ENCODE results near the gene UCP3. TPM values are rescaled to one million over a fixed set of nuclear protein-coding genes. Genes with fewer than 3 reads are reported as not detected.

UCP3 gene
- total RNA-seq, 2 experiments from 2014 or later = 2.4 to 3.2 TPM

GRCh38 chr11:74030723-74031676 lies 22.1 kb upstream of the UCP3 start:
- Histone ChIP-seq H3K9me3 (ENCODE audit: low read length) (no peaks in the 10 kb centered on the region), H3K27ac (ENCODE audit: low read depth, low read length, poor library complexity, severe bottlenecking) (no peak overlapping the region), H3K4me3 (ENCODE audit: low read depth, low read length, poor library complexity, severe bottlenecking) (no peak overlapping the region), H3K4me1 (ENCODE audit: insufficient read depth, low read length, poor library complexity, severe bottlenecking) (no peaks in the 10 kb centered on the region), H3K4me2 (ENCODE audit: low read length) (no peak overlapping the region), H3K79me2 (ENCODE audit: insufficient read depth, low read depth, low read length) (no peaks in the 10 kb centered on the region), H4K20me1 (ENCODE audit: insufficient read depth, low read length) (no peaks in the 10 kb centered on the region), H2AFZ (ENCODE audit: low read length) (no peak overlapping the region), H3K9me2 (ENCODE audit: insufficient read depth, low read length) (no peaks in the 10 kb centered on the region), H3K36me3 (ENCODE audit: insufficient read depth, low read length) (peaks cover 32% of the 10 kb centered on the region)
- no peak for DNase-seq (ENCODE audit: low spot score)
- BruUV-seq (replicated peaks) = no TSS peak
- CTCF ChIA-PET (ENCODE audit: unreplicated experiment) = no interaction called here
- POLR2A ChIA-PET = interaction anchor here (0.5 kb wide), 1 partner anchor 634 kb away, joined by 6 read pairs; no protein-coding TSS in a partner anchor
- intact Hi-C loops (cut with micrococcal nuclease; ENCODE audit: unreplicated experiment) = loop anchor here (5.0 kb wide), 1 partner anchor 69 kb away; no protein-coding TSS in a partner anchor
- TF ChIP-seq EZH2phosphoT487 (IDR thresholded peaks at IDR 0.05; ENCODE audit: borderline replicate concordance, low read depth, low read length) (no peak), CTCF (conservative IDR thresholded peaks at IDR 0.05; ENCODE audit: low read length) (no peak)

- no peaks in the 10 kb centered on the region for H3K79me2 ChIP-seq (ENCODE audit: insufficient read depth, low read depth, low read length)
- H3K36me3 ChIP-seq (ENCODE audit: insufficient read depth, low read length) = peaks cover 7% of the 10 kb centered on the region; the same call in 1 of the 2 replicates
- no TSS peak for BruUV-seq (replicated peaks)
- H3K27ac ChIP-seq (ENCODE audit: low read depth, low read length, poor library complexity, severe bottlenecking) = no peak overlapping the region
- H3K9me2 ChIP-seq (ENCODE audit: insufficient read depth, low read length) = no peaks in the 10 kb centered on the region
- intact Hi-C loops (cut with micrococcal nuclease; ENCODE audit: unreplicated experiment) = no loop called here
- H3K4me2 ChIP-seq (ENCODE audit: low read length) = no peak overlapping the region
- no peaks in the 10 kb centered on the region for H3K9me3 ChIP-seq (ENCODE audit: low read length)
- ChIA-PET CTCF (ENCODE audit: unreplicated experiment) (no interaction called here), POLR2A (no interaction called here)
- H4K20me1 ChIP-seq (ENCODE audit: insufficient read depth, low read length) = no peaks in the 10 kb centered on the region
- H3K4me3 ChIP-seq (ENCODE audit: low read depth, low read length, poor library complexity, severe bottlenecking) = no peak overlapping the region
- TF ChIP-seq CTCF (conservative IDR thresholded peaks at IDR 0.05; ENCODE audit: low read length) (no peak), EZH2phosphoT487 (IDR thresholded peaks at IDR 0.05; ENCODE audit: borderline replicate concordance, low read depth, low read length) (no peak)
- peaks cover 9% of the 10 kb centered on the region for H3K4me1 ChIP-seq (ENCODE audit: insufficient read depth, low read length, poor library complexity, severe bottlenecking)
- no peak for DNase-seq (ENCODE audit: low spot score)
- H2AFZ ChIP-seq (ENCODE audit: low read length) = no peak overlapping the region
These were observed 16.7 kb upstream of the UCP3 start for GRCh38 chr11:74025467-74026166.
